NCI-H82 treated with DMSO at 0.1 percent for 48 hours (cell line): ENCODE measurements around the gene TM4SF5.

ENCODE experiments used
- DNase-seq: peaks from one replicate; lab custom pipeline; 2025; ENCODE audit not compliant: unreplicated experiment; lab: John Stamatoyannopoulos, UW

The TM4SF5 gene

GRCh38 chr17:4771519-4772234 lies at the start of gene TM4SF5:
TSS of gene TM4SF5 (plus strand) at chr17:4771886. CDS start at chr17:4771923, 37 bp downstream.
- no peak for DNase-seq

GRCh38 chr17:4722678-4723240 lies 48.9 kb upstream of the TM4SF5 start:
- DNase-seq, result no peak

GRCh38 chr17:4724650-4725049 lies 47.0 kb upstream of the TM4SF5 start:
- no peak for DNase-seq

- DNase-seq, result no peak
Measured at GRCh38 chr17:4725646-4726310, 45.9 kb upstream of the TM4SF5 start.

GRCh38 chr17:4728124-4728523 lies 43.6 kb upstream of the TM4SF5 start:
- no peak for DNase-seq

- no peak for DNase-seq
Measured at GRCh38 chr17:4733073-4733531, 38.6 kb upstream of the TM4SF5 start.

GRCh38 chr17:4734857-4735475 lies 36.7 kb upstream of the TM4SF5 start:
- DNase-seq, result no peak

GRCh38 chr17:4735876-4736651 lies 35.6 kb upstream of the TM4SF5 start:
- no peak for DNase-seq

- no peak for DNase-seq
Measured at GRCh38 chr17:4738136-4739121, 33.3 kb upstream of the TM4SF5 start.

GRCh38 chr17:4739122-4740024 lies 32.3 kb upstream of the TM4SF5 start, which contains the start of the genes CXCL16 and ZMYND15:
TSS of gene CXCL16 (minus strand) at chr17:4739928. CDS start at chr17:4739339, 589 bp downstream.
TSS of gene ZMYND15 (plus strand) at chr17:4739833. CDS start at chr17:4740549, 716 bp downstream.
- DNase-seq, result no peak

GRCh38 chr17:4740025-4740351 lies 31.7 kb upstream of the TM4SF5 start:
- no peak for DNase-seq

- no peak for DNase-seq
Measured at GRCh38 chr17:4740584-4740983, 31.1 kb upstream of the TM4SF5 start.

- DNase-seq, result no peak
Measured at GRCh38 chr17:4741544-4741943, 30.1 kb upstream of the TM4SF5 start.

GRCh38 chr17:4742133-4742532 lies 29.6 kb upstream of the TM4SF5 start:
- no peak for DNase-seq

GRCh38 chr17:4742629-4743028 lies 29.1 kb upstream of the TM4SF5 start:
- no peak for DNase-seq

- DNase-seq, result no peak
Measured at GRCh38 chr17:4743216-4743615, 28.5 kb upstream of the TM4SF5 start.

GRCh38 chr17:4743898-4744297 lies 27.8 kb upstream of the TM4SF5 start:
- DNase-seq, result no peak
